Ishikawa (cell line): ENCODE data around the gene DHODH.

Source experiments
- CEBPB ChIP-seq: IDR thresholded peaks from 2 replicates; pipeline ENCODE4 v1.6.1; 2012
- CREB1 ChIP-seq: IDR thresholded peaks from 2 replicates; pipeline ENCODE4 v1.6.1; 2012; ENCODE audit warnings: low read depth
- EGR1 ChIP-seq: IDR thresholded peaks from 2 replicates; pipeline ENCODE4 v1.6.1; 2012
- EP300 ChIP-seq: IDR thresholded peaks from 2 replicates; pipeline ENCODE4 v1.6.1; 2012; ENCODE audit warnings: borderline replicate concordance
- FOXM1 ChIP-seq: IDR thresholded peaks from 2 replicates; pipeline ENCODE4 v1.6.1; 2012; ENCODE audit warnings: low read depth, borderline replicate concordance
- NFIC ChIP-seq: IDR thresholded peaks from 2 replicates; pipeline ENCODE4 v1.6.1; 2012
- RAD21 ChIP-seq: IDR thresholded peaks from 2 replicates; pipeline ENCODE4 v1.6.1; 2012; ENCODE audit warnings: low read depth
- TAF1 ChIP-seq: IDR thresholded peaks from 2 replicates; pipeline ENCODE4 v1.6.1; 2012; ENCODE audit warnings: low read depth, mild to moderate bottlenecking
- TCF12 ChIP-seq: IDR thresholded peaks from 2 replicates; pipeline ENCODE4 v1.6.1; 2012; ENCODE audit warnings: low read depth
- TEAD4 ChIP-seq: IDR thresholded peaks from 2 replicates; pipeline ENCODE4 v1.6.1; 2012
- YY1 ChIP-seq: IDR thresholded peaks from 2 replicates; pipeline ENCODE4 v1.6.1; 2012; ENCODE audit warnings: low read depth
- ZBTB7A ChIP-seq: IDR thresholded peaks from 2 replicates; pipeline ENCODE4 v1.6.1; 2012; ENCODE audit warnings: low read depth
- TF ChIP-seq, protein P1 (sequence below): IDR thresholded peaks from 2 replicates; pipeline ENCODE4 v1.6.1; 2012; ENCODE audit warnings: low read depth, mild to moderate bottlenecking
- TF ChIP-seq, protein P2 (sequence below): IDR thresholded peaks from 2 replicates; pipeline ENCODE4 v1.6.1; 2012
- TF ChIP-seq, protein P3 (sequence below): IDR thresholded peaks from 2 replicates; pipeline ENCODE4 v1.6.1; 2012

Gene DHODH

DNA sequence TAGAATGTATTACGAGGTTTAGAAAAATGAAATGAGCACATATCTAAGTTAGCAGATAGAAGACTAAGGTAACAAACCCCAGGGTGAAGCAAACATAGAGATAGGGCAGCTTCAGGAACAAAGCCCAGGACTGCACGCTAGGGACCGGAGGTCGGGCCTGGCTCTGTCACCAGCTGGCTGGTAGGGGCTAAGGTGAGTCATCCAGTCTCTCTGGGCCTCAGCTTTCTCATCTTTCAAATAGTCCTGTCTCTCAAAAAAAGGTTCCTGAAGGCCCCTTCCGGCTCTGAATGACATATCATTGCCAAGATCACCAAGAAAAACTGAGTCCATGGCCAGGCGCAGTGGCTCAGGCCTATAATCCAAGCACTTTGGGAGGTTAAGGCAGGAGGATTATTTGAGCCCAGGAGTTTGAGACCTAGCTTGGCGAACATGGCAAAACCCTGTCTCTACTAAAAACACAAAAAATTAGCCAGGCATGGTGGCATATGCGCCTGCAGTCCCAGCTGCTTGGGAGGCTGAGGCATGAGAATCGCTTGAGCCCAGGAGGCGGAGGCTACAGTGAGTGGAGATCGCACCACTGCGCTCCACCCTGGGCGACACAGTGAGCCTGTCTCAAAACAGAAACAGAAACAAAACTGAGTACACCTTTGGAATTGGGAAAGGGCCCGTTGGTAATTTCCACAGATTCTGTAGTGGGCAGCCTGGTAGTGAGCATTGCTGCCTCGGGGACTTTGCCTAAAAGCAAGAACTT, 34.3 kb upstream of the DHODH start:
- TF ChIP-seq TAF1, result no peak
- TF ChIP-seq ZBTB7A, result no peak
- no peak for TF ChIP-seq TEAD4

DNA sequence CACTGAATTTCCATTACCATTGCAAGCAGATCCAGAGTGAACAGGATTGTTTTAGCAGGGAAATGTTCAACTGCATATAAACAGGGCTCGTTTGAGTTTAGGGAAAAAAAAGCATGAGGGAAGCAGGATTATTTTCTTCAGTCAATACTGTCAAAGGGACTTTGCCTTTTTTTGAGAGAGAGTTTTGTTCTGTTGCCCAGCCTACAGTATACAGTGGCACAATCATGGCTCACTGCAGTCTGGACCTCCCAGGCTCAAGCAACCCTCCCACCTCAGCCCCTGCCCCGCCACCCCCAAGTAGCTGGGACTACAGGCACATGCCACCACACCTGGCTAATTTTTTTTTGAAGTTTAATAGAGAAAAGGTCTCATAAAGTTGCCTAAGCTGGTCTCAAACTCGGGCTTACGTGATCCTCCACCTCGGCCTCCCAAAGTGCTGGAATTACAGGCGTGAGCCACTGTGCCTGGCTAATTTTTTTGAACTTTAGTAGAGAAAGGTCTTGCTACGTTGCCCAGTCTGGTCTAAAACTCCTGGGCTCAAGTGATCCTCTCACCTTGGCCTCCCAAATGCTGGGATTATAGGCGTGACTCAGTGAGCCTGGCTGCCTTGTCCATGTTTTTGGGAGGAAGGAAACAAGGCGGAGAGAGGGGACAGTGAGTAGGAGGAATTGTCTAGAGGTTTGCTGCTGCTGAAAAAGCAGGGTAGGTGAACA, 23.1 kb upstream of the DHODH start:
- TF ChIP-seq EGR1, result no peak
- TF ChIP-seq NFIC, result no peak
- no peak for TF ChIP-seq FOXM1
- TF ChIP-seq RAD21, result no peak
- no peak for TF ChIP-seq TCF12
- TF ChIP-seq, protein P1, sequence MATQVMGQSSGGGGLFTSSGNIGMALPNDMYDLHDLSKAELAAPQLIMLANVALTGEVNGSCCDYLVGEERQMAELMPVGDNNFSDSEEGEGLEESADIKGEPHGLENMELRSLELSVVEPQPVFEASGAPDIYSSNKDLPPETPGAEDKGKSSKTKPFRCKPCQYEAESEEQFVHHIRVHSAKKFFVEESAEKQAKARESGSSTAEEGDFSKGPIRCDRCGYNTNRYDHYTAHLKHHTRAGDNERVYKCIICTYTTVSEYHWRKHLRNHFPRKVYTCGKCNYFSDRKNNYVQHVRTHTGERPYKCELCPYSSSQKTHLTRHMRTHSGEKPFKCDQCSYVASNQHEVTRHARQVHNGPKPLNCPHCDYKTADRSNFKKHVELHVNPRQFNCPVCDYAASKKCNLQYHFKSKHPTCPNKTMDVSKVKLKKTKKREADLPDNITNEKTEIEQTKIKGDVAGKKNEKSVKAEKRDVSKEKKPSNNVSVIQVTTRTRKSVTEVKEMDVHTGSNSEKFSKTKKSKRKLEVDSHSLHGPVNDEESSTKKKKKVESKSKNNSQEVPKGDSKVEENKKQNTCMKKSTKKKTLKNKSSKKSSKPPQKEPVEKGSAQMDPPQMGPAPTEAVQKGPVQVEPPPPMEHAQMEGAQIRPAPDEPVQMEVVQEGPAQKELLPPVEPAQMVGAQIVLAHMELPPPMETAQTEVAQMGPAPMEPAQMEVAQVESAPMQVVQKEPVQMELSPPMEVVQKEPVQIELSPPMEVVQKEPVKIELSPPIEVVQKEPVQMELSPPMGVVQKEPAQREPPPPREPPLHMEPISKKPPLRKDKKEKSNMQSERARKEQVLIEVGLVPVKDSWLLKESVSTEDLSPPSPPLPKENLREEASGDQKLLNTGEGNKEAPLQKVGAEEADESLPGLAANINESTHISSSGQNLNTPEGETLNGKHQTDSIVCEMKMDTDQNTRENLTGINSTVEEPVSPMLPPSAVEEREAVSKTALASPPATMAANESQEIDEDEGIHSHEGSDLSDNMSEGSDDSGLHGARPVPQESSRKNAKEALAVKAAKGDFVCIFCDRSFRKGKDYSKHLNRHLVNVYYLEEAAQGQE, result no peak
- no peak for TF ChIP-seq YY1
- TF ChIP-seq, protein P2, sequence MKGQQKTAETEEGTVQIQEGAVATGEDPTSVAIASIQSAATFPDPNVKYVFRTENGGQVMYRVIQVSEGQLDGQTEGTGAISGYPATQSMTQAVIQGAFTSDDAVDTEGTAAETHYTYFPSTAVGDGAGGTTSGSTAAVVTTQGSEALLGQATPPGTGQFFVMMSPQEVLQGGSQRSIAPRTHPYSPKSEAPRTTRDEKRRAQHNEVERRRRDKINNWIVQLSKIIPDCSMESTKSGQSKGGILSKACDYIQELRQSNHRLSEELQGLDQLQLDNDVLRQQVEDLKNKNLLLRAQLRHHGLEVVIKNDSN, result no peak
- no peak for TF ChIP-seq EP300
- no peak for TF ChIP-seq TAF1
- no peak for TF ChIP-seq ZBTB7A
- no peak for TF ChIP-seq TEAD4
- TF ChIP-seq CEBPB, result no peak

DNA sequence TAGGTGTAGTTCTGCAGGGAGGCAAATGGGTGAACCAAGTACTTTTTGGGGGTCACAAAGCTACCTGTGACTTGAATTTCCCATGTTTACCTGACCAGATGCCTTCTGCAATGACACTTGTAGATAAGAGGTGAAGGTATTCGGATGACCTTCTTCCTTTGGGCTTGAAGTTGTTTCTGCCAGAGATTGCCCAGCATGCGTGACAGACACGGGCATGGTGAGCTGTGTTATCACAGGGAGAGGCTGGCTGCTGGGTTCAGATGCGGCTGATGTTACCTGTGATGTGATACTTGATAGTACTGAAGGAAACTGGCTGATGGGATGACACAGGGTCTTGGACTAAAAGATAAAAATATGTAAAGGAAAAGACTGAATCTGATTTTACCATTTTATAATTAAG, 22.4 kb upstream of the DHODH start:
- TF ChIP-seq, protein P1, result no peak
- TF ChIP-seq TCF12 (no peak), EP300 (no peak), ZBTB7A (no peak), FOXM1 (no peak), NFIC (no peak), YY1 (no peak), RAD21 (no peak), TEAD4 (no peak), CREB1 (no peak), EGR1 (no peak), TAF1 (no peak), CEBPB (no peak)
- TF ChIP-seq, protein P3, sequence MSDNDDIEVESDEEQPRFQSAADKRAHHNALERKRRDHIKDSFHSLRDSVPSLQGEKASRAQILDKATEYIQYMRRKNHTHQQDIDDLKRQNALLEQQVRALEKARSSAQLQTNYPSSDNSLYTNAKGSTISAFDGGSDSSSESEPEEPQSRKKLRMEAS, result no peak
- TF ChIP-seq, protein P2, result no peak

DNA sequence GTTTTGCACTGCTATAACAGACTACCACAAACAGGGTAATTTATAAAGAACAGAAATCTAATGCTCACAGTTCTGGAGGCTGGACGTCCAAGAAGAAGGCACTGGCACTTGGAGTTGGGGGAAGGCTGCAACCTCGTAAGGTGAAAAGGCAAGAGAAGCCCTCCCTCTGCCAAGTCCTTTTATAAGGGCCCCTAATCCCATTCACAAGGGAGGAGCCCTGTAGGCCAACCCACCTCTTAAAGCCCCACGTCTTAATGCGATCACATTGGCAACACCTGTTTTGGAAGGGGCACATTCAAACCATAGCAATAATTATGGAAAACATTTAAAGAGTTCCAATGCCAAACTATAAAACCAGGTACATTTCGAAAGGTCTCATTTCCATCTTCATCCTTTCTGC, 13.5 kb upstream of the DHODH start:
- TF ChIP-seq NFIC (no peak), RAD21 (no peak), EP300 (no peak), TCF12 (no peak), TEAD4 (no peak), CREB1 (no peak), FOXM1 (no peak), TAF1 (no peak), YY1 (no peak), CEBPB (no peak), EGR1 (no peak)
- TF ChIP-seq, protein P2, result no peak
- TF ChIP-seq, protein P3, result no peak
- TF ChIP-seq, protein P1, result no peak
